ENCODE results near the gene FBRSL1.

DNA sequence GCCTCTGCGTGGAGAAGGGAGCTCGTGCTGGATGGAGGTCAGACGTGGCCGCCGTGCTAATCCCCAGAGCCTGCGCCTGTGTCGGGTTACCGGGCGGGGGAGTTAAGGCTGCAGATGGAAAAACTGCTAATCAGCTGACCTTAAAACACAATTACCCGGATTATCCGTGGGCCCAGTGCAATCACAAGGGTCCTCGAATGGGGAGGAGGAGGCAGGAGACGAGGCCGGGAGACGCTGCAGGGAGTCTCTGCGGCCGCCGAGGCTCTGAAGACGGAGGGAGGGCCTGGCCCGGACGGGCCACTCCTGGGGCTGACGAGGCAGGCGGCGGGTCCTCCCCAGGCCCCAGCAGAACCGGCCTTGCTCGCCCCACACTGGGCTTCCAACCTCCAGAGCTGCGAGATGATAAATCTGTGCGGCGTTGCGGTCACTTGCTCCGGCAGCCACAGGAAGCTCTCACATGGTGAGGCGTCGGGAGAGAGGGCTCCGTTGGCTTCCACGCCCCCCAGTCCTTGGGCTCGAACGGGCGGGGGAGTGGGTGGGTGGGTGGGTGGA lies 32.9 kb upstream of the FBRSL1 start:
- TF ChIP-seq JUND (IDR thresholded peaks at IDR 0.05) (no peak), SIN3A (IDR thresholded peaks at IDR 0.05; ENCODE audit: borderline replicate concordance, low read depth, low read length) (no peak), RCOR1 (IDR thresholded peaks at IDR 0.05; ENCODE audit: low read length) (no peak), EP300 (IDR thresholded peaks at IDR 0.05; ENCODE audit: borderline replicate concordance in 1 of 2, low read depth in 1 of 2, low read length in 1 of 2) (no peak), YY1 (IDR thresholded peaks at IDR 0.05; ENCODE audit: low read depth) (no peak), RXRA (IDR thresholded peaks at IDR 0.05; ENCODE audit: borderline replicate concordance, low read depth) (no peak), POLR2AphosphoS5 (IDR thresholded peaks at IDR 0.05; ENCODE audit: low read depth, low read length) (no peak)
- TF ChIP-seq, protein P1, sequence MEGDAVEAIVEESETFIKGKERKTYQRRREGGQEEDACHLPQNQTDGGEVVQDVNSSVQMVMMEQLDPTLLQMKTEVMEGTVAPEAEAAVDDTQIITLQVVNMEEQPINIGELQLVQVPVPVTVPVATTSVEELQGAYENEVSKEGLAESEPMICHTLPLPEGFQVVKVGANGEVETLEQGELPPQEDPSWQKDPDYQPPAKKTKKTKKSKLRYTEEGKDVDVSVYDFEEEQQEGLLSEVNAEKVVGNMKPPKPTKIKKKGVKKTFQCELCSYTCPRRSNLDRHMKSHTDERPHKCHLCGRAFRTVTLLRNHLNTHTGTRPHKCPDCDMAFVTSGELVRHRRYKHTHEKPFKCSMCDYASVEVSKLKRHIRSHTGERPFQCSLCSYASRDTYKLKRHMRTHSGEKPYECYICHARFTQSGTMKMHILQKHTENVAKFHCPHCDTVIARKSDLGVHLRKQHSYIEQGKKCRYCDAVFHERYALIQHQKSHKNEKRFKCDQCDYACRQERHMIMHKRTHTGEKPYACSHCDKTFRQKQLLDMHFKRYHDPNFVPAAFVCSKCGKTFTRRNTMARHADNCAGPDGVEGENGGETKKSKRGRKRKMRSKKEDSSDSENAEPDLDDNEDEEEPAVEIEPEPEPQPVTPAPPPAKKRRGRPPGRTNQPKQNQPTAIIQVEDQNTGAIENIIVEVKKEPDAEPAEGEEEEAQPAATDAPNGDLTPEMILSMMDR (IDR thresholded peaks at IDR 0.05): no peak
- TF ChIP-seq, protein P2, sequence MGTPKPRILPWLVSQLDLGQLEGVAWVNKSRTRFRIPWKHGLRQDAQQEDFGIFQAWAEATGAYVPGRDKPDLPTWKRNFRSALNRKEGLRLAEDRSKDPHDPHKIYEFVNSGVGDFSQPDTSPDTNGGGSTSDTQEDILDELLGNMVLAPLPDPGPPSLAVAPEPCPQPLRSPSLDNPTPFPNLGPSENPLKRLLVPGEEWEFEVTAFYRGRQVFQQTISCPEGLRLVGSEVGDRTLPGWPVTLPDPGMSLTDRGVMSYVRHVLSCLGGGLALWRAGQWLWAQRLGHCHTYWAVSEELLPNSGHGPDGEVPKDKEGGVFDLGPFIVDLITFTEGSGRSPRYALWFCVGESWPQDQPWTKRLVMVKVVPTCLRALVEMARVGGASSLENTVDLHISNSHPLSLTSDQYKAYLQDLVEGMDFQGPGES (IDR thresholded peaks at IDR 0.05; ENCODE audit: low read depth, low read length): no peak
- TF ChIP-seq, protein P3, sequence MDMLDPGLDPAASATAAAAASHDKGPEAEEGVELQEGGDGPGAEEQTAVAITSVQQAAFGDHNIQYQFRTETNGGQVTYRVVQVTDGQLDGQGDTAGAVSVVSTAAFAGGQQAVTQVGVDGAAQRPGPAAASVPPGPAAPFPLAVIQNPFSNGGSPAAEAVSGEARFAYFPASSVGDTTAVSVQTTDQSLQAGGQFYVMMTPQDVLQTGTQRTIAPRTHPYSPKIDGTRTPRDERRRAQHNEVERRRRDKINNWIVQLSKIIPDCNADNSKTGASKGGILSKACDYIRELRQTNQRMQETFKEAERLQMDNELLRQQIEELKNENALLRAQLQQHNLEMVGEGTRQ (IDR thresholded peaks at IDR 0.05; ENCODE audit: borderline replicate concordance, low read depth, low read length): no peak

Measured in SK-N-SH (cell line).